ENCODE data around the gene SEZ6.
A peak's percentile ranks its signal among the peaks of the same experiment; 100 is the strongest.
"Not testable (repeated sequence)": the region's sequence is repeated elsewhere in the genome, so short reads cannot be mapped to it uniquely, and the experiment has no call there.

Gene SEZ6

DNA sequence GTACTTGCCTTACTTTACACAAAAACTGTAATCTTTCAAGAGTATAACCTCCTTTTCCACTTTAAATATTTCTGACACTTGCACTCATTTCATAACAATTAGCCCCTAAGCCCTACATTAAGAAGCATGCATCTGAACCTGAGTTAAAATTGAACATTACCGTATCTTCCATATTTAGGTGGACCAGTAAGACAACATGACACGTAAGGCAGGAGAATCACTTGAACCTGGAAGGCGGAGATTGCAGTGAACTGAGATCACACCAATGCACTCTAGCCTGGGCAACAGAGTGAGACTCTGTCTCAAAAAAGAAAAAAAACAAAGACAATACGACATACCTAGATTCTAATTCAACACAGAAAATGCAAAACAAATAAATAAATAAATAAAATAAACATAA, 61.5 kb downstream of the SEZ6 start:
- no peak overlapping the region for H3K4me3 ChIP-seq (ENCODE audit: insufficient read depth, low read depth, low read length, poor library complexity, severe bottlenecking)
- no peaks in the 10 kb centered on the region for H3K27me3 ChIP-seq (replicated peaks; ENCODE audit: control insufficient read depth, insufficient read depth, low read length, poor library complexity, severe bottlenecking)
- H3K27ac ChIP-seq (ENCODE audit: insufficient read depth, low read length, poor library complexity, severe bottlenecking) = no peak overlapping the region
- H3K4me1 ChIP-seq (ENCODE audit: control insufficient read depth, insufficient read depth, low read length, poor library complexity, severe bottlenecking) = peaks cover 38% of the 10 kb centered on the region
- no peak for DNase-seq
- peaks cover 12% of the 10 kb centered on the region for H3K36me3 ChIP-seq (ENCODE audit: control insufficient read depth, insufficient read depth, low read length)
- H3K9me3 ChIP-seq (ENCODE audit: control insufficient read depth, low read length) = no peaks in the 10 kb centered on the region

DNA sequence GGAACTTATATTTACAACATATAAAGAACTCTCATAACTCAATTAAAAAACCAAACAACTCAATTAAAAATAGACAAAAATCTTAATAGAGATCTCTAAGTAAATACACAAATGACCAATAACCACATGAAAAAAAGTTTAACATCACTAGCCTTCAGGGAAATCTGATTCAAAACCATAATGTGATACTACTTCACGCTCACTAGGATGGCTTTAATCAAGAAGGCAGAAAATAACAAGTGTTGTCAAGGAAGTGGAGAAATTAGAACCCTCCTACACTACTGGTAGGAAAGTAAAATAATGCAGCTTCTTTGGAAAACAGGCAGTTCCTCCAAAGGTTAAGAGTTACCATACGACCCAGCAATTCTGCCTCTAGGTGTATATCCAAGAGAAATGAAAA, 62.9 kb downstream of the SEZ6 start:
- Histone ChIP-seq H3K27me3 (replicated peaks; ENCODE audit: control insufficient read depth, insufficient read depth, low read length, poor library complexity, severe bottlenecking) (no peaks in the 10 kb centered on the region), H3K36me3 (ENCODE audit: control insufficient read depth, insufficient read depth, low read length) (peaks cover 18% of the 10 kb centered on the region), H3K9me3 (ENCODE audit: control insufficient read depth, low read length) (no peaks in the 10 kb centered on the region), H3K27ac (ENCODE audit: insufficient read depth, low read length, poor library complexity, severe bottlenecking) (no peak overlapping the region), H3K4me3 (ENCODE audit: insufficient read depth, low read depth, low read length, poor library complexity, severe bottlenecking) (no peak overlapping the region), H3K4me1 (ENCODE audit: control insufficient read depth, insufficient read depth, low read length, poor library complexity, severe bottlenecking) (peaks cover 30% of the 10 kb centered on the region)
- DNase-seq = no peak

DNA sequence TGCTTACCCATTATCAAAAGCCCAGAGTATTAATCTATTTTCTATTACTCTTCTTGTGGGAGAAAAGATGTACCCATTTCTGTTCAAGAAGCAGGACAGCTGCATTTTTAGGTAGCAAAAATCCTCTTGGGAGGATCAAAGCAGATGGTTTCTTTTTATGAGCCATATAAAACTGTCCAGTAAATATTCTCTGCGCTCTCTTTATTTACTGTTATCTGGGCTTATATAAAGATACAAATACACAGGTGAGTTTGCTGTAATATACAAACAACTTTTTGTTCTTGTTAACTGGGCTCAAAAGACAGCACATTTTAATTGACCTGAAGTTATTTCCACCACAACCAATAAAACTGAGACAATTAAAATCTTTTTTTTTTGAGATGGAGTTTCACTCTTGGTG, 64.6 kb downstream of the SEZ6 start:
- Histone ChIP-seq H3K36me3 (ENCODE audit: control insufficient read depth, insufficient read depth, low read length) (peaks cover 18% of the 10 kb centered on the region), H3K4me3 (ENCODE audit: insufficient read depth, low read depth, low read length, poor library complexity, severe bottlenecking) (no peak overlapping the region), H3K9me3 (ENCODE audit: control insufficient read depth, low read length) (no peaks in the 10 kb centered on the region), H3K4me1 (ENCODE audit: control insufficient read depth, insufficient read depth, low read length, poor library complexity, severe bottlenecking) (peaks cover 29% of the 10 kb centered on the region), H3K27ac (ENCODE audit: insufficient read depth, low read length, poor library complexity, severe bottlenecking) (no peak overlapping the region), H3K27me3 (replicated peaks; ENCODE audit: control insufficient read depth, insufficient read depth, low read length, poor library complexity, severe bottlenecking) (no peaks in the 10 kb centered on the region)
- DNase-seq = no peak

DNA sequence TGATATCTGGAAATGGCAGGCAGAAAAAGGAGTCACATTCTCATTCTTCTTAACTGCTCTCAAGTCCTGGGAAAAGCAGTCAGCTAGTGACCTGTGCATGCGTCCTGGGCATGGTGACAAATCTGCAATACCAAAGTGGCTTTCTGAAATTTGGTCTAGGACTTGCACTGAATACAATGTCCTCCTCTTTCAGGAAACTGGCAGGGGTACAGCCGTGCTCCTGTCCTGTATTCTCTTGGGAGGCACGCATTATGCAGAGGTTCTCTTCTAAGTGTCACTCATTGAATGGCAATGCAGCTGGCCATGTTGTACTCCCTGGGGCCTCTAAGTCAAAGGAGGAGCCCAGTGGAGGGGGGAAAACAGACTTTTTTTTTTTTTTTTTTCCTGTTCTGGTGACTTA, 65.2 kb downstream of the SEZ6 start:
- peaks cover 25% of the 10 kb centered on the region for H3K4me1 ChIP-seq (ENCODE audit: control insufficient read depth, insufficient read depth, low read length, poor library complexity, severe bottlenecking)
- no peak for DNase-seq
- H3K9me3 ChIP-seq (ENCODE audit: control insufficient read depth, low read length) = no peaks in the 10 kb centered on the region
- no peak overlapping the region for H3K4me3 ChIP-seq (ENCODE audit: insufficient read depth, low read depth, low read length, poor library complexity, severe bottlenecking)
- peaks cover 18% of the 10 kb centered on the region for H3K36me3 ChIP-seq (ENCODE audit: control insufficient read depth, insufficient read depth, low read length)
- no peak overlapping the region for H3K27ac ChIP-seq (ENCODE audit: insufficient read depth, low read length, poor library complexity, severe bottlenecking)
- no peaks in the 10 kb centered on the region for H3K27me3 ChIP-seq (replicated peaks; ENCODE audit: control insufficient read depth, insufficient read depth, low read length, poor library complexity, severe bottlenecking)

DNA sequence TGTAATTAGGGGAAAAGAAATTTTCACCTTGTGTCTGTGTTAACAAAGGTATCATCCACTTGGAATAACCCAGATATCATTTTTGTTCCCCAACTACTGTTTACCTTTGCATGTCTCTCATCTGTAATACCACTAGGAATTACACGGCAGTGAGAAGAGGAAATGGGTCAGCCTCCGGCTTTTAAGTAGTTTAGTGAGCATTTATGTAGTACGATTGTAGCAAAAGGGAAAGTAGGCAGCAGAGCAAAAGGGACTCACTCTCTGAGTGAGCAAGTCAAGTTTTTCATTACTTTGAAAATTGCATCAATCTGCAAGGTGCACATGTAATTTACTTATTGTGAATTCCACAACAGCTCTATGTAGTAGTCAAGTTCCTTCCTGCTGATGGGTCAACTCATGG, 65.7 kb downstream of the SEZ6 start:
- H3K4me1 ChIP-seq (ENCODE audit: control insufficient read depth, insufficient read depth, low read length, poor library complexity, severe bottlenecking) = peaks cover 22% of the 10 kb centered on the region
- no peak for DNase-seq
- H3K36me3 ChIP-seq (ENCODE audit: control insufficient read depth, insufficient read depth, low read length) = peaks cover 18% of the 10 kb centered on the region
- no peaks in the 10 kb centered on the region for H3K27me3 ChIP-seq (replicated peaks; ENCODE audit: control insufficient read depth, insufficient read depth, low read length, poor library complexity, severe bottlenecking)
- H3K9me3 ChIP-seq (ENCODE audit: control insufficient read depth, low read length) = no peaks in the 10 kb centered on the region
- no peak overlapping the region for H3K4me3 ChIP-seq (ENCODE audit: insufficient read depth, low read depth, low read length, poor library complexity, severe bottlenecking)
- no peak overlapping the region for H3K27ac ChIP-seq (ENCODE audit: insufficient read depth, low read length, poor library complexity, severe bottlenecking)

DNA sequence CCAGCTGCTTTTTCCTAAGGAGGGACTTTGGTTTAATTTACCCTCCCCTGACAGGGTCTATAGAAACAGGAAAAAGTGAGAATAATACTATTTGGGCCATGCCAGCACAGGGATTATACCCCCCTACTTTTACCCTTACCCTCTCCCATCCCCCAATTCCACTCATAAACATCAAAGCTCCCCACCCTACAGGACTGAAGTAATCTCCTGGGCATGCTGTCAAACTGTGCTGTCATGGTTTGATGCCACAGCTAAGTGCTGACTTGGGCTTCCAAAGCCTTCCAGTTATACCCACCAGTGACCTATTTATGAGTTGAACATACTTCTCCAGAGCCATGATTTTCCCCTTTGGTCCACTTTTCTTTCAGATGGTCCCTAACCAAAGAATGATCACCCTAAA, 67.3 kb downstream of the SEZ6 start:
- Histone ChIP-seq H3K36me3 (ENCODE audit: control insufficient read depth, insufficient read depth, low read length) (peaks cover 18% of the 10 kb centered on the region), H3K4me1 (ENCODE audit: control insufficient read depth, insufficient read depth, low read length, poor library complexity, severe bottlenecking) (peaks cover 22% of the 10 kb centered on the region), H3K4me3 (ENCODE audit: insufficient read depth, low read depth, low read length, poor library complexity, severe bottlenecking) (no peak overlapping the region), H3K27me3 (replicated peaks; ENCODE audit: control insufficient read depth, insufficient read depth, low read length, poor library complexity, severe bottlenecking) (no peaks in the 10 kb centered on the region), H3K9me3 (ENCODE audit: control insufficient read depth, low read length) (no peaks in the 10 kb centered on the region), H3K27ac (ENCODE audit: insufficient read depth, low read length, poor library complexity, severe bottlenecking) (no peak overlapping the region)
- no peak for DNase-seq

DNA sequence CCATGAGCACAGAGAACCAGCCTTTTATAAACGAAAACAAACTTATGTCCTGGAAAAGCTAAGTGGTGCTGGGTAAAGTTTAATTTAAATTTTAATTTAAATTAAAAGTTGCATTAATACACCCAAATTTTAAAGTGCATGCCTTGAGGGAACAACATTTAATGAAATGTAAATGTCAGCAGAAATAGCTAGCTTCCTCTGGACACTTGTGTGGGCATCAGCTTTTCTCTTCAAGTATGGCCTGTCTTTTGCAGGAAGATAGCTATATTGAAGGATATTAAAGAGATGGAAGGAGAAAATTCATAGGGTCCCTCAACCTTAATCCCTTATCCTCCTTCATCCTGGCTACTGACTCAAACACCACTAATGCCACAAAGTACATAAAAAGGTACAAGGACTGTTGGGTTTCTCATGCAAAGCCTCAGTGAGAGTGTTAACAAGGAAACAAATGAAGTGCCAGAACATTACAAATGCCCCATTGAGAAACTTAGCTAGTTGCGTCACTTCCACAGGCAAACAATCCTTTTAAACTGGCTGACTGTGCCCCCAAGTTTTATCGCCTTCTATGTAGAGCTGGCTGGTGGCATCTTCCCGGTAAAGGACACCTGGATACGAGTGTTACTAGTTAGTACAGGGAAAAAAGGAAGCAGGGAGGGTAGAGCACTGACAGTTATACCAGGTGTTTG, 68.6 kb downstream of the SEZ6 start:
- Histone ChIP-seq H3K4me3 (ENCODE audit: insufficient read depth, low read depth, low read length, poor library complexity, severe bottlenecking) (no peak overlapping the region), H3K9me3 (ENCODE audit: control insufficient read depth, low read length) (no peaks in the 10 kb centered on the region), H3K27me3 (replicated peaks; ENCODE audit: control insufficient read depth, insufficient read depth, low read length, poor library complexity, severe bottlenecking) (no peaks in the 10 kb centered on the region), H3K27ac (ENCODE audit: insufficient read depth, low read length, poor library complexity, severe bottlenecking) (no peak overlapping the region), H3K36me3 (ENCODE audit: control insufficient read depth, insufficient read depth, low read length) (peaks cover 15% of the 10 kb centered on the region), H3K4me1 (ENCODE audit: control insufficient read depth, insufficient read depth, low read length, poor library complexity, severe bottlenecking) (peaks cover 21% of the 10 kb centered on the region)
- DNase-seq = no peak

DNA sequence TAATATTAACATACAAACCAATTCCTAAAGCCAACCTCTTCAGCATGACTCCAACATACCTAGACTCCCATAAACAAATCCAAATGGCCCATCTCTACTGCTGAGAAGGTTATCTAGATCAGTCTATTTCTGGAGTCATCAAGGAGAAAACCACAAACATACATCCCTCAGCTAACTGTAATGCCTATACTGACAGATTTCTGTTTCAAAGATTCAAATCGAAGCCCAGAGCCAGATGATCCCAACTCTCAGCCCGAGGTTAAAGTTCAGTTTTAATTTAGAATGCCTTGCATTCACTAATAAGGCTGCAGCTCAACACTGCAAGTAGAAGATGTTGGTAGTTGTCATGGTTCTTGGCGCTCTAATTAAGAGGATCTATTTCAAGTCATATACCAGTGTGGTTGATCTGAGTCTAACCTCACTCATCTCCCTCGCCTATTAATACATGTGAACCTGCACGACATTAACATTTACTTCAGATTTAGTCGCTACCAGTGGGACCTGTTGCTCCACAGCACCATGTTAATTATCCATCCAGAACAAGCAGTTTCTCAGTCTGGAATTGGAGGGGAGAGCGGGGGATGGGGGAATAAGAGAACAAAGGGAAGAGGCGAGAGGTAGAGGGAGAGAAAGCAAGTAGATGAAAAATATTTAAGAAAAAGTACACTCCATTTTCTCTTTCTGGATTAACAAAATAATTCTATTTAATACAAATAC, 69.9 kb downstream of the SEZ6 start:
- Histone ChIP-seq H3K9me3 (ENCODE audit: control insufficient read depth, low read length) (no peaks in the 10 kb centered on the region), H3K27me3 (replicated peaks; ENCODE audit: control insufficient read depth, insufficient read depth, low read length, poor library complexity, severe bottlenecking) (no peaks in the 10 kb centered on the region), H3K36me3 (ENCODE audit: control insufficient read depth, insufficient read depth, low read length) (peaks cover 15% of the 10 kb centered on the region), H3K4me3 (ENCODE audit: insufficient read depth, low read depth, low read length, poor library complexity, severe bottlenecking) (no peak overlapping the region), H3K4me1 (ENCODE audit: control insufficient read depth, insufficient read depth, low read length, poor library complexity, severe bottlenecking) (peaks cover 17% of the 10 kb centered on the region), H3K27ac (ENCODE audit: insufficient read depth, low read length, poor library complexity, severe bottlenecking) (no peak overlapping the region)
- no peak for DNase-seq

DNA sequence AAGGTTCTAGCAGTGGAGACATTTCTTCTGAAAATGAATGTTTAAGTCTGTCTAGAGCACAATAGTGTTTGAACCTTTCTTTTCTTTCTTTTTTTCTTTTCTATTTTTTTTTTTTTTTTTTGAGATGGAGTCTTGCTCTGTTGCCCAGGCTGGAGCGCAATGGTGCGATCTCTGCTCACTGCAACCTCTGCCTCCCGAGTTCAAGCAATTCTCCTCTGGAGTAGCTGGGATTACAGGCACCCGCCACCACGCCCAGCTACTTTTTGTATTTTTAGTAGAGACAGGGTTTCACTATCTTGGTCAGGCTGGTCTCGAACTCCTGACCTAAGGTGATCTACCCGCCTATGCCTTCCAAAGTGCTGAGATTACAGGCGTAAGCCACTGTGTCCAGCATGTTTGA, 71.3 kb downstream of the SEZ6 start:
- not testable (repeated sequence) for H3K9me3 ChIP-seq (ENCODE audit: control insufficient read depth, low read length); DNase-seq; H3K4me3 ChIP-seq (ENCODE audit: insufficient read depth, low read depth, low read length, poor library complexity, severe bottlenecking); H3K4me1 ChIP-seq (ENCODE audit: control insufficient read depth, insufficient read depth, low read length, poor library complexity, severe bottlenecking); H3K27ac ChIP-seq (ENCODE audit: insufficient read depth, low read length, poor library complexity, severe bottlenecking); H3K27me3 ChIP-seq (replicated peaks; ENCODE audit: control insufficient read depth, insufficient read depth, low read length, poor library complexity, severe bottlenecking)
- peaks cover 12% of the 10 kb centered on the region for H3K36me3 ChIP-seq (ENCODE audit: control insufficient read depth, insufficient read depth, low read length)

DNA sequence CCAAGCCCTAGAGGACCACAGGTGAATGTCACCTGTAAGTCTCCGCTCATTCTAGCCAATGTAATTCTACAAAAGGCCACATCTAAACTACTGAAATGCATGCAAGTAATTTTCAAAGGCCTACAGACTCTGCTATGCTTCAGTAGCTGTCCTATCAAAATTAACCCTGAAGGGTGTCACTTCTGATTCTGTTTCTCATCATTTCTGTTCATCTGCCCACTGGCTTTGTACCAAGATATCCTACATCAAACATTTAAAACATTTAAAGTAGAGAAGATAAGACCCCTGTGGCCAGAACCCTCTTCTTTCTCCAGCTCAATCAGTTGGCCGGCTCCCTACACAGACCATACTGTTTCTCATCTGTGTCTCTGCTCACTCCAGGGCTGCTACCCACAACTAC, 76.0 kb downstream of the SEZ6 start:
- no peak overlapping the region for H3K4me3 ChIP-seq (ENCODE audit: insufficient read depth, low read depth, low read length, poor library complexity, severe bottlenecking)
- peak overlapping the region; percentile 22 for H3K27ac ChIP-seq (ENCODE audit: insufficient read depth, low read length, poor library complexity, severe bottlenecking)
- peaks cover 4% of the 10 kb centered on the region for H3K36me3 ChIP-seq (ENCODE audit: control insufficient read depth, insufficient read depth, low read length)
- H3K9me3 ChIP-seq (ENCODE audit: control insufficient read depth, low read length) = no peaks in the 10 kb centered on the region
- no peak for DNase-seq
- H3K27me3 ChIP-seq (replicated peaks; ENCODE audit: control insufficient read depth, insufficient read depth, low read length, poor library complexity, severe bottlenecking) = no peaks in the 10 kb centered on the region
- H3K4me1 ChIP-seq (ENCODE audit: control insufficient read depth, insufficient read depth, low read length, poor library complexity, severe bottlenecking) = peaks cover 28% of the 10 kb centered on the region

Measured in effector memory CD4-positive, alpha-beta T cell (primary cell).